Activated naive CD8-positive, alpha-beta T cell treated with anti-CD3 and anti-CD28 coated beads, Interleukin-2, amount 10 ng/mL, durations not matched to agents 7 days and 5 days (primary cell): ENCODE data around the gene C4A. TPM values are rescaled to one million over a fixed set of nuclear protein-coding genes. Genes with fewer than 3 reads are reported as not detected.
"Not testable (repeated sequence)": the region's sequence is repeated elsewhere in the genome, so short reads cannot be mapped to it uniquely, and the experiment has no call there.

ENCODE experiments used
- ATAC-seq: fragments of 150-1000 bp; cut with Tn5 transposase; one replicate; pipeline ENCODE4 v1.10.0; 2021; ENCODE audit warnings: low read depth, moderate library complexity
- POLR2A ChIA-PET: fragments of 350-600 bp; sonication (Branson Sonifier 250); formaldehyde crosslinking; loops from one replicate; lab custom pipeline; 2021; ENCODE audit warnings: antibody characterized with exemption; lab: Charles Lee
- DNase-seq: peaks from one replicate; pipeline ENCODE4 v3.0.0; 2021
- H3K27ac Mint-ChIP-seq: one replicate; pipeline ENCODE4 v1.8.0; 2022; ENCODE audit warnings: mild to moderate bottlenecking, mixed read lengths
- H3K27me3 Mint-ChIP-seq: one replicate; pipeline ENCODE4 v1.8.0; 2022; ENCODE audit warnings: mild to moderate bottlenecking, moderate library complexity, mixed read lengths
- H3K36me3 Mint-ChIP-seq: one replicate; pipeline ENCODE4 v1.8.0; 2021; ENCODE audit warnings: mild to moderate bottlenecking, mixed read lengths
- H3K4me1 Mint-ChIP-seq: one replicate; pipeline ENCODE4 v1.8.0; 2021; ENCODE audit warnings: mixed read lengths
- H3K4me3 Mint-ChIP-seq: one replicate; pipeline ENCODE4 v1.8.0; 2022; ENCODE audit warnings: mild to moderate bottlenecking, moderate library complexity, mixed read lengths
- H3K9me3 Mint-ChIP-seq: one replicate; pipeline ENCODE4 v1.8.0; 2021; ENCODE audit warnings: mixed read lengths
- total RNA-seq, 2 experiments: library from RNA; stranded (reverse); gene quantifications; one replicate each; pipeline ENCODE4 v1.2.3, GENCODE V29; 2021

The C4A gene
- 1 to 10 TPM; 3.4 to 6.7 TPM for total RNA-seq

DNA sequence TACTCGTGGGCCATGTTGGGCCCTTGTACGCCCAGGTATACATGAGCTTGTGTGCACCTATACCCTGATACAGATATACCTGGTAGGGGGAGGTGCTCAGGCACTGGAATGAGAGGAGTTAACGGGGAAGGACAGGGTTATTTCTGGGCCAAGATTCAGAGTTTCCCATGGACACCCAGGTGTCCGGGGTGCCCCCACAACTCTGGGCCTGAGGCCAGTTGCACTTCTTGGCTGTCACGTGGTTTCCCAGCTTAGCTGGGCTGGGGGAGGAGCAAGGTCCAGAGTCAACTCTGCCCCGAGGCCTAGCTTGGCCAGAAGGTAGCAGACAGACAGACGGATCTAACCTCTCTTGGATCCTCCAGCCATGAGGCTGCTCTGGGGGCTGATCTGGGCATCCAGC, at the start of gene C4A:
Gene C4A, plus strand, starts transcription at position 314 of the 400 bp plus-strand sequence. Its CDS starts 51 bp downstream, at position 365.
- ATAC-seq, DNase-seq, H3K4me1 Mint-ChIP-seq, H3K4me3 Mint-ChIP-seq, POLR2A ChIA-PET, H3K27ac Mint-ChIP-seq, H3K9me3 Mint-ChIP-seq, H3K36me3 Mint-ChIP-seq, H3K27me3 Mint-ChIP-seq: not testable (repeated sequence)

DNA sequence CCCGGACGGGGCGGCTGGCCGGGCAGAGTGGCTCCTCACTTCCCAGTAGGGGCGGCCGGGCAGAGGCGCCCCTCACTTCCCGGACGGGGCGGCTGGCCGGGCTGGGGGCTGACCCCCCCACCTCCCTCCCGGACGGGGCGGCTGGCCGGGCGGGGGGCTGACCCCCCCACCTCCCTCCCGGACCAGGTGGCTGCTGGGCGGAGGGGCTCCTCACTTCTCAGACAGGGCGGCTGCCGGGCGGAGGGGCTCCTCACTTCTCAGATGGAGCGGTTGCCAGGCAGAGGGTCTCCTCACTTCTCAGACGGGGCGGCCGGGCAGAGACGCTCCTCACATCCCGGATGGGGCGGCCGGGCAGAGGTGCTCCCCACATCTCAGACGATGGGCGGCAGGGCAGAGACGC, 49.7 kb upstream of the C4A start:
- H3K27me3 Mint-ChIP-seq, H3K4me3 Mint-ChIP-seq, H3K4me1 Mint-ChIP-seq, H3K27ac Mint-ChIP-seq, ATAC-seq, DNase-seq, POLR2A ChIA-PET, H3K36me3 Mint-ChIP-seq, H3K9me3 Mint-ChIP-seq: not testable (repeated sequence)

DNA sequence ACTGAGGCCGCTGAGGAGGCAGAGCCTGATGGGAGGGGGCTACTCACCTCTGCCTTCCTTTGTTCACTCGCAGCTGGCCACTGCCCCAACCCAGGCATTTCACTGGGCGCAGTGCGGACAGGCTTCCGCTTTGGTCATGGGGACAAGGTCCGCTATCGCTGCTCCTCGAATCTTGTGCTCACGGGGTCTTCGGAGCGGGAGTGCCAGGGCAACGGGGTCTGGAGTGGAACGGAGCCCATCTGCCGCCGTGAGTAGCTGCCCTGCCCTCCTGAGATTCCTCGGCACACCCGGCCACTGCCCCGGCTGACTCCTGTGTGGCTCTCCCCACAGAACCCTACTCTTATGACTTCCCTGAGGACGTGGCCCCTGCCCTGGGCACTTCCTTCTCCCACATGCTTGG, 48.3 kb upstream of the C4A start:
- Mint-ChIP-seq H3K4me3 (no peak overlapping the region), H3K4me1 (peaks cover 1% of the 10 kb centered on the region), H3K36me3 (no peaks in the 10 kb centered on the region), H3K9me3 (no peaks in the 10 kb centered on the region), H3K27me3 (peaks cover 4% of the 10 kb centered on the region), H3K27ac (no peak overlapping the region)
- DNase-seq (no peak), ATAC-seq (no peak)
- POLR2A ChIA-PET, result no interaction called here

DNA sequence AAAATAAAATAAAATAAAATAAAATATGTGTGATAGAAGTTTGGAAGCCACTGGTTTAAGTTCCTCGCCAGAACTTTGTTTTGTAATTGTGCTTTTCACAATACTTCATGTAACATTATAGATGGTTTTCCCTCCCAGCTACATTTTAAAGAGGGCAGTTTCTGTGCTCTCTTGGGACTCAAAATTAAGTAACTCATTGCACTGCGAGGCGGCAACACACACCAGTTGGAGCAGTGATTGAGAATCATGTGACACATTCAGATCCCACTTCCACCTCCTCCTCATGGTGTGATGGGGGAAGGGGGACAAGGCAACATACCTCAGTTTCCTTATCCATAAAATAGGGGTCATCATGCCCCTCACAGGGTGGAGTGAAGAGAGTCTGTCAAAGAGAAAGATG, 46.8 kb upstream of the C4A start:
- H3K27ac Mint-ChIP-seq, result no peak overlapping the region
- H3K9me3 Mint-ChIP-seq, result no peaks in the 10 kb centered on the region
- no peak for ATAC-seq
- POLR2A ChIA-PET, result no interaction called here
- H3K36me3 Mint-ChIP-seq, result no peaks in the 10 kb centered on the region
- H3K4me3 Mint-ChIP-seq, result no peak overlapping the region
- H3K27me3 Mint-ChIP-seq, result peaks cover 5% of the 10 kb centered on the region
- DNase-seq, result no peak
- H3K4me1 Mint-ChIP-seq, result peaks cover 1% of the 10 kb centered on the region

DNA sequence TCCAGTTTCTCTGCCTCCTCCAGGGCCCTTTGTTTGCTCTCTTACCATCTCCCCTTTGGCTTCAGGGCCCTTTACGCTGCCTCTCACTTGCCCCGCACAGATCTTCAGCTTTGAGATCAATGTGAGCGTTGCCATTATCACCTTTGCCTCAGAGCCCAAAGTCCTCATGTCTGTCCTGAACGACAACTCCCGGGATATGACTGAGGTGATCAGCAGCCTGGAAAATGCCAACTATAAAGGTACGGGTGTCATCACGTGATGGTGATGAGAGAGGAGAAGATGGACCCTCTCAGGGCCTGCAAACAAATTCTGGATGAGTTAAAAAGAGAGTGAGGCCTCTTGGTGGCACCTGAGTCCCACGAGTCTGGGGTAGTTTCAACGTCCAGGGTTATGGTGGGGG, 46.0 kb upstream of the C4A start:
- Mint-ChIP-seq H3K27me3 (peaks cover 5% of the 10 kb centered on the region), H3K9me3 (no peaks in the 10 kb centered on the region), H3K4me3 (no peak overlapping the region), H3K27ac (no peak overlapping the region), H3K36me3 (no peaks in the 10 kb centered on the region), H3K4me1 (peaks cover under 1% of the 10 kb centered on the region)
- no peak for DNase-seq
- no peak for ATAC-seq
- POLR2A ChIA-PET, result no interaction called here

DNA sequence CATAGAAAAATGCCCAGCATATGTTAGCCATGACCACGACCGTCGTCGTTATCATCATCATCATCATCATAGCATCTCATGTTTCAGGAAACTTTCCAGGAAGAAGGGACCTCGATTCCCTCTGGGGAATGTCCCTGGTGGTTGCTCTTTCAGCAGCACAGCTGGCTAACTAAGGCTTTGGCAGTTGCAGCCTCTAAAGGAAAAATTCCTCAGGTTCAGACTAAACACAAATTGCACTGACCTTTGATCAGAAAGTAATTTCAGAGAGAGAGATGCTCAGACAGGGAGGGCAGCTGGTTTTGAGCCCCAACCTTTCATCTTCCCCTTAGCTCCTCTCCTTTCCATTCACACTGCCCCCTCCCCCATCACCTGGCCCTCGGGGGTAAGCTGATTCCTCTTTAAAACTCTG, 41.6 kb upstream of the C4A start:
- Mint-ChIP-seq H3K27ac (no peak overlapping the region), H3K9me3 (no peaks in the 10 kb centered on the region), H3K27me3 (peaks cover 2% of the 10 kb centered on the region), H3K36me3 (no peaks in the 10 kb centered on the region), H3K4me1 (peaks cover under 1% of the 10 kb centered on the region), H3K4me3 (no peak overlapping the region)
- ATAC-seq, result no peak
- POLR2A ChIA-PET, result interaction anchor here (1.2 kb wide), 1 partner anchor 38 kb away, joined by 3 read pairs; the partner anchor contains the start of gene ZBTB12
- no peak for DNase-seq

DNA sequence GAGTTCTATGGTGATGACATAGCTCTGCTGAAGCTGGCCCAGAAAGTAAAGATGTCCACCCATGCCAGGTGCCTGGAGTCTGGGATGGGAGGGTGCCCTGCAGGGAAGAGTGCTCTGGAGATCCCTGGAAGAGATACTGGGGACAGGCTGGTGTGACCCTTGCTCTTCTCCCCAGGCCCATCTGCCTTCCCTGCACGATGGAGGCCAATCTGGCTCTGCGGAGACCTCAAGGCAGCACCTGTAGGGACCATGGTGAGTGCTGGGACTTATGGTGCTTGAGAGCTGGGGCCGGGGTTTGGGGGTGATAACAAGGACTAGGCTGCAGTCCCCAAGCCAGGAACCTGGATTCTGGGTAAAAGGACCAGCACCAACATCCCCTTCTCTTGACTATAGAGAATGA, 38.1 kb upstream of the C4A start:
- no peak overlapping the region for H3K4me3 Mint-ChIP-seq
- peaks cover 9% of the 10 kb centered on the region for H3K4me1 Mint-ChIP-seq
- H3K27me3 Mint-ChIP-seq, result peaks cover 8% of the 10 kb centered on the region
- DNase-seq, result no peak
- H3K36me3 Mint-ChIP-seq, result peaks cover 3% of the 10 kb centered on the region
- no peaks in the 10 kb centered on the region for H3K9me3 Mint-ChIP-seq
- POLR2A ChIA-PET, result no interaction called here
- H3K27ac Mint-ChIP-seq, result no peak overlapping the region
- ATAC-seq, result no peak

DNA sequence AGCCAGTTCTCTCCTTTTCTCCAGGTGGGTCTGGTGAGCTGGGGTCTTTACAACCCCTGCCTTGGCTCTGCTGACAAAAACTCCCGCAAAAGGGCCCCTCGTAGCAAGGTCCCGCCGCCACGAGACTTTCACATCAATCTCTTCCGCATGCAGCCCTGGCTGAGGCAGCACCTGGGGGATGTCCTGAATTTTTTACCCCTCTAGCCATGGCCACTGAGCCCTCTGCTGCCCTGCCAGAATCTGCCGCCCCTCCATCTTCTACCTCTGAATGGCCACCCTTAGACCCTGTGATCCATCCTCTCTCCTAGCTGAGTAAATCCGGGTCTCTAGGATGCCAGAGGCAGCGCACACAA, 36.7 kb upstream of the C4A start:
- POLR2A ChIA-PET, result interaction anchor here (1.2 kb wide), 1 partner anchor 27 kb away, joined by 4 read pairs; the partner anchor contains the start of gene DXO
- H3K4me1 Mint-ChIP-seq, result peaks cover 9% of the 10 kb centered on the region
- H3K9me3 Mint-ChIP-seq, result no peaks in the 10 kb centered on the region
- no peak overlapping the region for H3K4me3 Mint-ChIP-seq
- peaks cover 3% of the 10 kb centered on the region for H3K36me3 Mint-ChIP-seq
- DNase-seq, result no peak
- peaks cover 5% of the 10 kb centered on the region for H3K27me3 Mint-ChIP-seq
- H3K27ac Mint-ChIP-seq, result no peak overlapping the region
- no peak for ATAC-seq

DNA sequence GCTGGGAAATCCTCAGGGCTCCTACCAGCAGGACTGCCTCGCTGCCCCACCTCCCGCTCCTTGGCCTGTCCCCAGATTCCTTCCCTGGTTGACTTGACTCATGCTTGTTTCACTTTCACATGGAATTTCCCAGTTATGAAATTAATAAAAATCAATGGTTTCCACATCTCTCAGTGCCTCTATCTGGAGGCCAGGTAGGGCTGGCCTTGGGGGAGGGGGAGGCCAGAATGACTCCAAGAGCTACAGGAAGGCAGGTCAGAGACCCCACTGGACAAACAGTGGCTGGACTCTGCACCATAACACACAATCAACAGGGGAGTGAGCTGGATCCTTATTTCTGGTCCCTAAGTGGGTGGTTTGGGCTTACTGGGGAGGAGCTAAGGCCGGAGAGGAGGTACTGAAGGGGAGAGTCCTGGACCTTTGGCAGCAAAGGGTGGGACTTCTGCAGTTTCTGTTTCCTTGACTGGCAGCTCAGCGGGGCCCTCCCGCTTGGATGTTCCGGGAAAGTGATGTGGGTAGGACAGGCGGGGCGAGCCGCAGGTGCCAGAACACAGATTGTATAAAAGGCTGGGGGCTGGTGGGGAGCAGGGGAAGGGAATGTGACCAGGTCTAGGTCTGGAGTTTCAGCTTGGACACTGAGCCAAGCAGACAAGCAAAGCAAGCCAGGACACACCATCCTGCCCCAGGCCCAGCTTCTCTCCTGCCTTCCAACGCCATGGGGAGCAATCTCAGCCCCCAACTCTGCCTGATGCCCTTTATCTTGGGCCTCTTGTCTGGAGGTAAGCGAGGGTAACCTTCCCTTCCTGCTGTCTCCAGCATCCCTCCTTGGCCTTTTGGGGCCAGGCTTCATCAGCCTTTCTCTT, 36.1 kb upstream of the C4A start, which contains the start of gene CFB:
Gene CFB, plus strand, starts transcription at position 589 of the 863 bp plus-strand sequence. Its CDS starts 127 bp downstream, at position 716.
- H3K4me1 Mint-ChIP-seq, result peaks cover 9% of the 10 kb centered on the region
- H3K36me3 Mint-ChIP-seq, result peaks cover 3% of the 10 kb centered on the region
- DNase-seq (no peak), ATAC-seq (peak; percentile 35)
- H3K27ac Mint-ChIP-seq, result peak within 1 kb of the TSS; percentile 55
- POLR2A ChIA-PET, result interaction anchor here (1.2 kb wide), 1 partner anchor 26 kb away, joined by 4 read pairs; the partner anchor contains the start of gene DXO
- H3K4me3 Mint-ChIP-seq, result peak within 1 kb of the TSS; percentile 25
- no peaks in the 10 kb centered on the region for H3K9me3 Mint-ChIP-seq
- peaks cover 5% of the 10 kb centered on the region for H3K27me3 Mint-ChIP-seq

DNA sequence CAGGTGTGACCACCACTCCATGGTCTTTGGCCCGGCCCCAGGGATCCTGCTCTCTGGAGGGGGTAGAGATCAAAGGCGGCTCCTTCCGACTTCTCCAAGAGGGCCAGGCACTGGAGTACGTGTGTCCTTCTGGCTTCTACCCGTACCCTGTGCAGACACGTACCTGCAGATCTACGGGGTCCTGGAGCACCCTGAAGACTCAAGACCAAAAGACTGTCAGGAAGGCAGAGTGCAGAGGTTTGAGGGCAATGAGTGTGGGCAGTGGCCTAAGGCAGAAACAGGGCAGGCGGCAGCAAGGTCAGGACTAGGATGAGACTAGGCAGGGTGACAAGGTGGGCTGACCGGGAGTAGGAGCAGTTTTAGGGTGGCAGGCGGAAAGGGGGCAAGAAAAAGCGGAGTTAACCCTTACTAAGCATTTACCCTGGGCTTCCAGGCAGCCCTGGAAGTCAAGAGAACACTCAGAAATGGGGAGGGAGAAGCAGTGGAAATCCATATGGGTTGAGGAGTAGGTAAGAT, 35.4 kb upstream of the C4A start:
- peak overlapping the region; percentile 55 for H3K27ac Mint-ChIP-seq
- POLR2A ChIA-PET, result no interaction called here

DNA sequence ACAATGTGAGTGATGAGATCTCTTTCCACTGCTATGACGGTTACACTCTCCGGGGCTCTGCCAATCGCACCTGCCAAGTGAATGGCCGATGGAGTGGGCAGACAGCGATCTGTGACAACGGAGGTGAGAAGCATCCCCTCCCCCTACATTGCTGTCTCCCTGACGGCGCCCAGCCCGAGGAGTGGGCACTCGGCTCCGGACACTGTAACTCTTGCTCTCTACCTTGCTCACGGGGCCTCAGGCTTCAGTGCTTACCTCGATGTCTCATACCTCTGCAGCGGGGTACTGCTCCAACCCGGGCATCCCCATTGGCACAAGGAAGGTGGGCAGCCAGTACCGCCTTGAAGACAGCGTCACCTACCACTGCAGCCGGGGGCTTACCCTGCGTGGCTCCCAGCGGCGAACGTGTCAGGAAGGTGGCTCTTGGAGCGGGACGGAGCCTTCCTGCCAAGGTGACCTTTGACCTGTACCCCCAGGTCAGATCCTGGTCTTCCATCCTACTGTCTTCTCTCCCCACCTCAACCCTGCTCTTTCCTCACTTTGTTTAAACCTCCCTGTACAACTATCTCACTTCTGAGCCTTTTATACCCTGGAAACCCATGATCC, 34.7 kb upstream of the C4A start:
- Mint-ChIP-seq H3K4me1 (peaks cover 9% of the 10 kb centered on the region), H3K9me3 (no peaks in the 10 kb centered on the region), H3K36me3 (peaks cover 3% of the 10 kb centered on the region), H3K4me3 (no peak overlapping the region), H3K27ac (no peak overlapping the region), H3K27me3 (peaks cover 5% of the 10 kb centered on the region)
- no peak for ATAC-seq
- POLR2A ChIA-PET, result no interaction called here
- no peak for DNase-seq

More for the DNA sequence above, 35.4 kb upstream of the C4A start:
- no peak overlapping the region for H3K4me3 Mint-ChIP-seq
- DNase-seq (no peak), ATAC-seq (no peak)
- H3K36me3 Mint-ChIP-seq, result peaks cover 3% of the 10 kb centered on the region
- peaks cover 9% of the 10 kb centered on the region for H3K4me1 Mint-ChIP-seq
- no peaks in the 10 kb centered on the region for H3K9me3 Mint-ChIP-seq
- H3K27me3 Mint-ChIP-seq, result peaks cover 5% of the 10 kb centered on the region

DNA sequence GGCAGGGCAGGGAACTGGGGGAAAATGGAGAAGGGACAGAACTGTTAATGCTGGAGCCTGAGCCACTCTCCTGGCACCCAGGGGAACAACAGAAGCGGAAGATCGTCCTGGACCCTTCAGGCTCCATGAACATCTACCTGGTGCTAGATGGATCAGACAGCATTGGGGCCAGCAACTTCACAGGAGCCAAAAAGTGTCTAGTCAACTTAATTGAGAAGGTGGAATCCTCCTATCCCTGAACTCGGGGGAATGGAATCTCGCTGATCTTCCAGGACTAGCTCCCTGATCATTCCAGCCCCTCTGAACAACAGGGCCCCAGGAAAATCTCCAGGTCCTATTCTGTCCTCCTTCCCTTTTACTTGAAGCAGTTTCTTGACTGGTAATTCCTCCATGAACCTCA, 34.0 kb upstream of the C4A start:
- peaks cover 5% of the 10 kb centered on the region for H3K27me3 Mint-ChIP-seq
- no peak overlapping the region for H3K27ac Mint-ChIP-seq
- no peak for DNase-seq
- peaks cover 5% of the 10 kb centered on the region for H3K36me3 Mint-ChIP-seq
- POLR2A ChIA-PET, result no interaction called here
- no peaks in the 10 kb centered on the region for H3K9me3 Mint-ChIP-seq
- ATAC-seq, result no peak
- no peak overlapping the region for H3K4me3 Mint-ChIP-seq
- H3K4me1 Mint-ChIP-seq, result peaks cover 9% of the 10 kb centered on the region

DNA sequence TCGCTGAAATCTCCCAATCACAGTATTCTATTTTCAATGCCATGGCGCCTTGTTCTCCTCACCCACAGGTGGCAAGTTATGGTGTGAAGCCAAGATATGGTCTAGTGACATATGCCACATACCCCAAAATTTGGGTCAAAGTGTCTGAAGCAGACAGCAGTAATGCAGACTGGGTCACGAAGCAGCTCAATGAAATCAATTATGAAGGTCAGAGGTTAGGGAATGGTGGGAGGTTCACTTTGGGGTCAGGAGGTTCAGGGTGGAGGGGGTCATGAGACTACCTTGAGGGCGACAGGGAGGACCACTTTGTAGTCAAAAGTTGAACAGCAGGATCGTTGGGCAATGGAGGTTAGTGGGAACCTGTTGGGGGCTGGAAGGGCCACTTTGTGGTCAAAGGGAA, 33.6 kb upstream of the C4A start:
- peaks cover 8% of the 10 kb centered on the region for H3K36me3 Mint-ChIP-seq
- POLR2A ChIA-PET, result no interaction called here
- no peak overlapping the region for H3K4me3 Mint-ChIP-seq
- peaks cover 5% of the 10 kb centered on the region for H3K27me3 Mint-ChIP-seq
- no peaks in the 10 kb centered on the region for H3K9me3 Mint-ChIP-seq
- DNase-seq, result no peak
- no peak overlapping the region for H3K27ac Mint-ChIP-seq
- no peak for ATAC-seq
- peaks cover 9% of the 10 kb centered on the region for H3K4me1 Mint-ChIP-seq
